HT-29 (cell line): ENCODE measurements around the gene FBXO34. TPM values are rescaled to one million over a fixed set of nuclear protein-coding genes. Genes with fewer than 3 reads are reported as not detected.
"Not testable (repeated sequence)": the region's sequence is repeated elsewhere in the genome, so short reads cannot be mapped to it uniquely, and the experiment has no call there.

Experiments used
- DNase-seq: peaks from one replicate; pipeline ENCODE4 v3.0.0-alpha.2; 2015; ENCODE audit warnings: low spot score
- total RNA-seq: library from RNA; depleted of rRNA; stranded (reverse); fragments of >200 nt; shearing (Covaris generic); gene quantifications from 2 replicates; pipeline ENCODE4 v1.2.3, GENCODE V29; 2014

Gene FBXO34
- total RNA-seq, 1 experiment from 2014 or later: 9.9 TPM

- DNase-seq: no peak
Observed at GRCh38 chr14:55309761-55310365, 38.6 kb downstream of the FBXO34 start.

DNA sequence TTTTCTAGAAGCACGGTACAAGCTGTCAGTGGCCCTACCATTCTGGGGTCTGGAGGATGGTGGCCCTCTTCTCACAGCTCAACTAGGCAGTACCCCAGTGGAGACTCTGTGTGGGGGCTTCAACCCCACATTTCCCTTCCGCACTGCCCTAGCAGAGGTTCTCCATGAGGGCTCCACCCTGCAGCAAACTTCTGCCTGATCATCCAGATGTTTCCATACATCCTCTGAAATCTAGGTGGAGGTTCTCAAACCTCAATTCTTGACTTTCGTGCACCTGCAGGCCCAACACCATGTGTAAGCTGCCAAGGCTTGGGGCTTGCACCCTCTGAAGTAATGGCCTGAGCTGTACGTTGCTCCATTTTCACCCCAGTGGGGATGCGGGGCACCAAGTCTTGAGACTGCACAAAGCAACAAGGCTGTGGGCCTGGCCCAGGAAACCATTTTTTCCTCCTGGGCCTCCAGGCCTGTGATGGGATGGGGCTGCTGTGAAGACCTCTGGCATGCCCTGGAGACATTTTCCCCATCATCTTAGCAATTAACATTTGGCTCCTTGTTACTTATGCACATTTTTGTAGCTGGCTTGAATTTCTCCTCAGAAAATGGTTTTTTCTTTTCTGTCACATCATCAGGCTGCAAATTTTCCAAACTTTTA is 41.3 kb downstream of the FBXO34 start:
- not testable (repeated sequence) for DNase-seq

GRCh38 chr14:55313480-55313879 is 42.3 kb downstream of the FBXO34 start:
- no peak for DNase-seq

DNA sequence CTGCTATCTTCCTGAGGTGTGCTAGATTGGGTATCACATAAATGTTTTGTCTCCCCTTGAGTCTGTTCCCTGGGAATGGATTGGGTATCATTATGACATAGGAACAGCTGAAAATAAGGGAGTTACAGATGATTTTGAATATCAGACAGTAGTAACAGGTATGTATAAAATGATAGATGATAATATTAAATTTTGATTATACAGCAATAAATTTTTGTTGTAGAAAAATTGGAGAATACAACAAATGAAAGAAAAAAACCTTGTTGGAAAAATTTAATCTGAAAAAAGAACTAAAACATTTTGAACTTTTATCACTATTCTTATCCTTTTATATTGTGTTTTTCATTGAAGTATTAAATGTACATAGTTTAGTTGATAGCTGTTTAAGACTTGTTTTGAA is 43.2 kb downstream of the FBXO34 start:
- no peak for DNase-seq

DNA sequence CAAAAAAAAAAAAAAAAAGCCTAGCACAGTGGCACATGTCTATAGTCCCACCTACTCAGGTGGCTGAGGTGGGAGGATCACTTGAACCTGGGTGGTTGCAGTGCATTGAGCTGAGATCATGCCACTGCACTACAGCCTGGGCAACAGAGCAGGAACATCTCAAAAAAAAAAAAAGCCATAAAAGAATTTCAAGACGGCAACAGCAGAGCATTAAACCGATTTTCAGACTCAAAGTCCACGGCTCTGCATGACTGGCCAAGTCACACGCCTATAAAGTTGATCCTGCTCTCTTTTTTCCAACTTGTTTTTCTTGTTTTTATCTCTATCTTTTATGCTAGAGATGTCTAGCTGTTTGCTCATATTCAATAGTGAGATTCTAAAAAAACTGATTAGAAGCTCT is 45.3 kb downstream of the FBXO34 start:
- peak; percentile 42 for DNase-seq

GRCh38 chr14:55317542-55318306 is 46.5 kb downstream of the FBXO34 start:
- DNase-seq: no peak

GRCh38 chr14:55318694-55319093 is 47.5 kb downstream of the FBXO34 start:
- no peak for DNase-seq

DNA sequence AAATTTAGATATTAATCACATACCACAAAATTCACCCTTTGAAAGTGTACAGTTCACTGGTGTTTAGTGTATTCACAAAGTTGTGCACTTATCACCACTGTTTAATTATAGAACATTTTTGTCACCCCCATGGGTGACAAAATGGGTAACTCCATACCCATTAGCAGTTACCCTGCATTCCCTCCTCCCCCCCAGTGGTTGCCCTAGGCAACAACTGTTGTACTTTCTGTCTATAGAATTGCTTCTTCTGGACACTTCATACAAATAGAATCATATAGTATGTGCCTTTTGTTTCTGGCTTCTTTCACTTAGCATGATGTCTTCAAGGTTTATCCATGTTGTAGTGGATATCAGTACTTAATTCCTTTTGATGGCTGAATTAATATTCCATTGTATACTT is 52.7 kb downstream of the FBXO34 start:
- no peak for DNase-seq

DNA sequence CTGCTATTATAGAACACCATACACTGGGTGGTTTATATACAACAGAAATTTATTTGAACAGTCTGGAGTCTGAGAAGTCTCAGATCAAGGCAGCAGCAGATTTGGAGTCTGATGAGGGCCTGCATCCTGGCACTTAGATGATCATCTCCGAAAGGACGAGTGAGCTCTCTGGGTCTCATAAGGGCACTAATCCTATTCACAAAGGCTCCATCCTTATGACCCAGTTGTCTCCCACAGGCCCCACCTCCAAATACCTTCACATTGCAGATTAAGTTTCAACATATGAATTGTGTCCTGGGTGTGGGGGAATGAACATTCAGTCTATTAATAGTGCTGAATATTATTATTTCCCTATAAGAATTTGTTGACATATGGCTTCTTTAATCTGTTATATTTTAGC is 53.6 kb downstream of the FBXO34 start:
- no peak for DNase-seq

DNA sequence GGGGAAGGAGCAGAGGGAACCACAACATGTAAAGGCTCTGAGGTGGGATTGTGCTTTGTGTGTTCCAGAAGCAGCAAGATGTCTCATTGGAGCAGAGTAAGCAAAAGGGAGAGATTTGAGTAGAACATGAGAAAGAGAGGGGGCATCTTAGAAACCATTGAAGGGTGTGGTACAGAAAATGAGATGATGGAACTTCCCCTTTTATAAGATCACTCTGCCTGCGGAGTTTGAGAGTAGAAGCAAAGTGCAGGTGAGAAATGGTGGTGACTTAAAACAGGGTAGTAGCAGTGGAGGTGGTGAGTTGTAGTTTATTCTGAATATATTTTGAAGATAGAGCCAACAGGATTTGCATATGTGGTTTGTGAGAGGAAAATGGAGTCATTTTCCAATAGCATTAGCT is 56.0 kb downstream of the FBXO34 start:
- no peak for DNase-seq

DNA sequence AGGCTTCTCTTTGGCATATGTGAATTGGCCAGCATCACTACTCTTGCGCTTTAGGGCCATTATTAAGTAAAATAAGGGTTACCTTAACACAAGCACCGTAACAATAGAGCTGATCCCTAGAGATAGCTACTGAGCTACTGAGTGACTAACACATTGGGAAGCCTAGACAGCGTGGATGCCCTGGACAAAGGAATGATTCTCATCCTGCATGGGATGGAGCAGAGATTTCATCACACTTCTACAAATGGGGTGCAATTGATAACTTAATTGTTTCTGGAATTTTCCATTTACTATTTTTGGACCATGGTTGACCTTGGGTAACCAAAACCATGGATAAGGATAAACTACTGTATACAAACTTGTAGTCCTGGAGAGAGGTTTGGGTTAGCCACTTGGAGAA is 57.1 kb downstream of the FBXO34 start:
- no peak for DNase-seq

DNA sequence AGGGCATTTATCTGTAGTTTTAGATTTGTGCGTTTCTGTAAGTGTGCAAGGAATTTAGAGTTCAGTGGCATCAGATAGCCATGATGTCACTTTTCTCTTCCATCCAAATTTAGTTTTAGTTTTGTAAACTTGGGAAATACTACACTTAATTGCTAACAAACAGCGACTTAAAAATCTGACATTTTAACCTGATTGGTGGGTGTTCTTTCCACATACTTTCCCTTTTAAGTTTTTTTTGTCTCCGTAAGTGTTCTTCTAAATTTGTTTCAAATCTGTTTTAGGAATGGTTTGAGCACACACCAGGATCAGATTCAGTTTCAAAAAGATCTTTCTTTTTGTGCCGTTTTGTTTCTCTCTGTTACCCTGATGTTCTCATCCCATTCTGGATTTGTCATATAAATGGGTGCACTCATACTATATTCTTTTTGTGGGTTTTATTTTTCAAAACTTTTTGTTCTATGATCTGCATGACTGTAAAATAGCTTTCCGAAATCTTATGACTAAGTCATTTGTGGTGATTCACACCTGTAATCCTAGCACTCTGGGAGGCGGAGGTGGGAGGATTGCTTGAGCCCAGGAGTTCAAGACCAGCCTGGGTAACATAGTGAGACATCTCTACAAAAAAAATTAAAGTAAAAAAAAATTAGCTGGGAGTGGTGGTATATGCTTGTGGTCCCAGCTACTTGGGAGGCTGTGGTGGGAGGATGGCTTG is 58.9 kb downstream of the FBXO34 start:
- DNase-seq: no peak

- peak; percentile 19 for DNase-seq
Observed at GRCh38 chr14:55332654-55333570, 61.7 kb downstream of the FBXO34 start.

DNA sequence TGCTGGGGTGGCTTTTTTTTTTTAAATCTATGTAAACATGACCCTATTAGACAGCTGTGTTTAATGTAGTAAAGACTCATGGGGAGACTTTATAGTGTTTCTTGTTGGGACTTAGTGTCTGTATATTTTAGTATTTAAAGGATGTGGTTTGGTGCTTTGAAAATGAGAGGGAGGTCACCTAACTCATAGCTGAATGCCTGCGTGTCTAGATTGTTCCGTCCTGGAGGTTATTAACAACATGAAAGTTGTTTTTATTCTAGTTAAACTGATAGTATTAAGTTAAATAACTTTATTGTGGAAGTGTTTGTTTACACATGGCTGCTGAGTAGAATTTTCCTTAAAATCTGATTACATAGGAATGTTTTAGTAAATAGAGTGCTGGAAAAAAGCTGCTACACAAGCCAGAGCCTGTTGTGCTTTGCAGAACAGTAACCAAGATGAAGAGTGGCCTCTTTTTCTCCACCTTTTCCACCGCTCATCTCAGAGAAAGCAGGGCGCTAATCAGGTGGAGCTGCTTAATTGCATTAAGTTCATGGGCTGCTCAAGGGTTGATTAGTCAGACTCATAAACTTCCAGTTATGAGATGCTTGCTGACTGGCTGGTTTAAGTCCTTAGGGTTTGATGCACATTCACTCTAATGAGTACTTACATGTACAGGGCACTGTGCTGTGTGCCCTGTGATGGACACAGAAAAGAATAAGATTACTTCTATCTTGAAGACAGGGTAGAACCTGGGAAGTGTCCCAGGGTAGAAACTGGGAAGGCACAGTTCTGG is 62.7 kb downstream of the FBXO34 start:
- DNase-seq: peak; percentile 35

DNA sequence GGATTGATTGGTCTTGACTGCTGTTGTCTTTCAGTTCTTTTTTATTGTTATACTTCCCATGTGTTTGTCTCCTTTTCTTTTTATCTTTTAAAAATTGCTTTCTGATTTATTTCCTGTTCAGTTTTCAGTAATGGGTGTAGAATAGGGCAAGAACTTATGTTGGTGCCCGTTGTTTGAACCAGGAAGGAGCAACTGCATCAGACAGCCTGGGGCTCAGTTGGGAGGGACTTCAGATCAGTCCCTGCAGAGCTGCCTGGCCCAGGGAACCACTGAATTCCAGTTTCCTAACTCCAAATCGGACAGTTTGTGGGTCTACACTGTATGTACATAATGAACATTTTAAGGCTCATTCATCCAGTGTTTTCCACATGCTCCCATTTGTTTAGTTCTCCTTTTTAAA is 64.9 kb downstream of the FBXO34 start:
- DNase-seq: peak; percentile 36

DNA sequence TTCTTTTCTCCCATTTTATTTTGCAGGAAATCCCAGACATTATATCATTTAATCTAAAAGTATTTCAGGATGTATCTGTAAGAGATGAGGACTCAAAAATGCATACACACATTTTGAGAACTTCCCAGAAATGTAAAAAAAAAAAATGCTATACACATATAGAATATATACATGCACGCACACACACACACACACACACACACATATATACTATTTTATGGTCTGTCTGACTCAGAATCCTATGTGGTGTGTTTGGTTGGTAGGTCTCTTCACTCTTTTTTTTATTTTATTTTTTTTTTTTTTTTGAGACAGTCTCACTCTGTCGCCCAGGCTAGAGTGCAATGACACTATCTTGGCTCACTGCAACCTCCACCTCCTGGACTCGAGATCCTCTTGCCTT is 65.5 kb downstream of the FBXO34 start:
- no peak for DNase-seq

- DNase-seq: no peak
Observed at GRCh38 chr14:55339770-55340169, 68.5 kb downstream of the FBXO34 start.

GRCh38 chr14:55340482-55340881 is 69.3 kb downstream of the FBXO34 start:
- DNase-seq: no peak

DNA sequence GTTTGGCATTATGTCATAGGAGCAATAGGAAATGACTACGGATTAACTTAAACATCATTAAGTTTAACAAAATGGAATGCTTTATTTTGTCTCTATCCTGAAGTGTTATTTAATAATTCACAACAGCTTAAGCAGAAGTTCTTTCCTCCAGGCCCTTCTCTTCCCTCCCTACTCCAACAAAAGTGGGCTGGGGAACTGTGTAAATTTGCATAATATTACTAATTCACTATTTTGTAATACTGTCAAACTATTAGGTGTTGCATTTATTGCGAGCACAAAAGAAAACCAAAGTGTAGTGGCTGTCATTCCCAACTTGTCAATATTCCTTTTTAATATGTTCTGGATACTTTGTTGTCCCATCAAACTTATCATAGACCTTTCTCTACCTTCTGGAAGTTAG is 70.6 kb downstream of the FBXO34 start:
- DNase-seq: no peak

DNA sequence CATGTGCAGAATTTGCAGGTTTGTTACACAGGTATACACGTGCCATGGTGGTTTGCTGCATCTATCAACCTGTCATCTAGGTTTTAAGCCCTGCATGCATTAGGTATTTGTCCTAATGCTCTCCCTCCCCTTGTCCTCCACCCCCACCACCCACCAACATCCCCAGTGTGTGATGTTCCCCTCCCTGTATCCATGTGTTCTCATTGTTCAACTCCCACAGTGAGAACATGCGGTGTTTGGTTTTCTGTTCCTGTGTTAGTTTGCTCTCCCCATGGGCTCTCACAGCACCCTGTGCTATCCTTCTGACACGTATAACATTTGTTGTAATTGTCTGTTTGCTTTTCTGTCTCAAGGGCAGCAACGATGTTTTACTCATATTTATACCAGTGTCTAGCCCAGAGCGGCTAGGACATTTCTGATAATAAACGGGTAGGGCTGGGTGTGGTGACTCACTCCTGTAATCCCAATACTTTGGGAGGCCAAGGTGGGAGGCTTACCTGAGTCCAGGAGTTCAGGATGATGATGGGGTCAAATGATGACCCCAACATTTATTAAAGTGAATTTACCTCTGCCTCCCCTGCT is 73.5 kb downstream of the FBXO34 start:
- DNase-seq: not testable (repeated sequence)
